Fibroblast of pulmonary artery (primary cell): ENCODE results near the gene NRARP.

ENCODE experiments used
- DNase-seq: peaks from one replicate; pipeline ENCODE4 v3.0.0-alpha.2; 2010; ENCODE audit warnings: low read depth
- H3K4me3 ChIP-seq: replicated peaks from 2 replicates; pipeline ENCODE4 v1.5.1; 2011; ENCODE audit warnings: low read depth, mild to moderate bottlenecking, control low read depth, low read length, moderate library complexity
- CTCF ChIP-seq: IDR thresholded peaks from 2 replicates; pipeline ENCODE4 v1.5.1; 2011; ENCODE audit warnings: mild to moderate bottlenecking, control low read depth, low read length, inconsistent platforms; ENCODE audit errors: missing control alignments

Gene NRARP

DNA sequence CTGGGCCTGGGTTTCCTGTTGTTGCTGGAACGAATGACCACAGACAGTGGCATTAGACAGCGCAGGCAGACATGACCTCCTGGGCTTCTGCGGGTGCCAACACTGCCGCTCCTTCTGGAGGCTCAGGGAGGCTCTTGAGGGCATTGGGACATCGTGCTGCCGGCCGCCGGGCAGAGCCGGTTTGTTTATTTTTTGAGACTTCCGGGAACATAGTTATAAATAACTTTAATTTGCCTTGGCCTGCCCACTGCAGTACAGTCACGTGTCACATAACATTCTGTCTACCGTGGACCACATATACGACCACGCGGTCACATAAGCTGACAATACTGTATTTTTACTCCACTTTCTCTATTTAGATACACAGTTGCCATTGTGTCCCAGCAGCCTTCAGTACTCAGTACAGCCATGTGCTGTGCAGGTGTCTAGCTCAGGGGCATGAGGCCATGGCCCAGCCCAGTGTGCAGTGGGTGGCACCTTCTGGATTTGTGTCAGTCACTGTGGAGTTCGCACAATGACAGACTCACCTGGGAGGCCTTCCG, 32.8 kb downstream of the NRARP start:
- DNase-seq: no peak
- no peak for TF ChIP-seq CTCF
- H3K4me3 ChIP-seq: no peak overlapping the region

DNA sequence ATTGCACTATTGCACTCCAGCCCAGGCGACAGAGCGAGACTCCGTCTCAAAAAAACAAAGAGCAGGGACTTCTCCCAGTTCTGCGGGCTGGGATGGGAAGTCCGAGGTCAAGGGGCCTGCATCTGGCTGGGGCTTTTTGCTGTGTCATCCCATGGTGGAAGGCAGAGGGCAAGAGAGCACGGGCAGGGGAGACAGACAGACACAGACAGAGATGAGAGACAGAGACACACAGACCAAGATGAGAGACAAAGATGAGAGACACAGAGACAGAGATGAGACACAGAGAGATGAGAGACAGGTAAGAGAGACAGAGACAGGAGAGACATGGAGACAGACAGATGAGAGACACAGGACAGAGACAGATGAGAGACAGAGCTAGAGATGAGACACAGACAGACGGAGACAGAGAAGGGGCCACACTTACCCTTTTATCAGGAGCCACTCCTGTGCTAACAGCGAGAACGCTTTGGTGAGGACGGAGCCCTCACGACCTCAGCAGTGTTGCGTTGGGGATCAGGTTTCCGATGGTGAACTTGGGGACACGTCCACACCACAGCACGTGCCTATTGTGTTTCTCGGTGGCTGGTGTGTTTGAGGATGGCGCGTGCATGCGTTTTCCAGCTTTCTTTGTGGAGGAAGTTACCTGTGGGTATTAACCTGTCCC, 33.4 kb downstream of the NRARP start:
- no peak overlapping the region for H3K4me3 ChIP-seq
- TF ChIP-seq CTCF: no peak
- DNase-seq: no peak

GRCh38 chr9:137267933-137268355, 34.1 kb downstream of the NRARP start:
- H3K4me3 ChIP-seq: no peak overlapping the region
- DNase-seq: no peak
- no peak for TF ChIP-seq CTCF

GRCh38 chr9:137266585-137267453, 35.3 kb downstream of the NRARP start:
- DNase-seq: no peak
- no peak overlapping the region for H3K4me3 ChIP-seq
- no peak for TF ChIP-seq CTCF

GRCh38 chr9:137266162-137266527, 35.9 kb downstream of the NRARP start:
- TF ChIP-seq CTCF: no peak
- no peak for DNase-seq
- H3K4me3 ChIP-seq: no peak overlapping the region

DNA sequence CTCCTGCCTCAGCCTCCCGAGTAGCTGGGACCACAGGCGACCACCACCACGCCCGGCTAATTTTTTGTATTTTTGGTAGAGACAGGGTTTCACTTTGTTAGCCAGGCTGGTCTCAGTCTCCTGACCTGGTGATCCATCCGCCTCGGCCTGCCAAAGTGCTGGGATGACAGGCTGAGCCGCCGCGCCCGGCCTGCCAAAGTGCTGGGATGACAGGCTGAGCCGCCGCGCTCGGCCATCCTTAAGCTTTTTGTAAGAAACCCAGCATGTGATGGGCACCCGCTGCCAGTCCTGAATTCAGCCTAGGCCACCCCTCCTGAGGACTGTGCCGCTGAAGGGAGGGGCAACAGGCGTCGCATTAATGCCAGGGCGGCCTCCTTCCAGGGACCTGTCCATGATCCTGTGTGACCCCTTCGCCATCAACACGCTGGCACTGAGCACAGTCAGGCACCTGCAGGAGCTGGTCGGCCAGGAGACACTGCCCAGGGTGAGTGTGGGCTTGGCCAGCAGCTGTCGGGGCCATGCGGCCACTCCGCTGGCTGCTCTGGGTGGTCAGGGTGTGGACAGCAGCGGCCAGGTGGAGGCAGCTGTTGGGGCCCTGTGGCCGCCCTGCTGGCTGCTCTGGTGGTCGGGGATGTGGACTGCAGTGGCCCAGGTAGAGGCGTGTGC, 36.4 kb downstream of the NRARP start:
- H3K4me3 ChIP-seq: no peak overlapping the region
- TF ChIP-seq CTCF: no peak
- no peak for DNase-seq
